Measurements from ENCODE around the gene ERN2.

DNA sequence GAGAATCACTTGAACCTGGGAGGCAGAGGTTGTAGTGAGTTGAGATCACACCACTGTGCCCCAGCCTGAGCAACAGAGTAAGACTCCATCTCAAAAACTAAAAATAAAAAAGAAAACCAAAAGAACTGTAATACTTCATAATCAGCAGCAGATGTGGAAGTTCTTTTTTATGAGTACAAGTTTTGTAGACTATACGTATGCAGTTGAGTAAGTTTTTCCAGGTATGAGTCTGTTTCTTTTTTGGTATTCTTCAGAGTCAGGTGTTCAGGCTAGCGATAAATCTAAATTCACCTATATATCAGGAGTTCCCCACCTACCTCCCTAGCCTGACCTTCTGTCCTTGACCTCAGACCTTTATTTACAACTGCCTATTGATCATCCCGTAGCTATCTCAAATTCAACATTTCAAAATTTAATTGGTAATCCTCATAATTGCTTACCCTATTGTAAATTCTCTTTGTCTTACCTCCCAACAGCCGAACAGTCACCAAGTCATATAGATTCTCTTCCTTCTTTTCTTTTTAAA is 61.0 kb downstream of the ERN2 start:
- no peak for TF ChIP-seq GATA2 (IDR thresholded peaks at IDR 0.05; ENCODE audit: low read depth, low read length)
- TF ChIP-seq GATA3 (IDR thresholded peaks at IDR 0.05; ENCODE audit: low read depth, low read length) = no peak

Measured in SH-SY5Y (cell line).